ENCODE measurements around the gene ABI3.

Gene ABI3

DNA sequence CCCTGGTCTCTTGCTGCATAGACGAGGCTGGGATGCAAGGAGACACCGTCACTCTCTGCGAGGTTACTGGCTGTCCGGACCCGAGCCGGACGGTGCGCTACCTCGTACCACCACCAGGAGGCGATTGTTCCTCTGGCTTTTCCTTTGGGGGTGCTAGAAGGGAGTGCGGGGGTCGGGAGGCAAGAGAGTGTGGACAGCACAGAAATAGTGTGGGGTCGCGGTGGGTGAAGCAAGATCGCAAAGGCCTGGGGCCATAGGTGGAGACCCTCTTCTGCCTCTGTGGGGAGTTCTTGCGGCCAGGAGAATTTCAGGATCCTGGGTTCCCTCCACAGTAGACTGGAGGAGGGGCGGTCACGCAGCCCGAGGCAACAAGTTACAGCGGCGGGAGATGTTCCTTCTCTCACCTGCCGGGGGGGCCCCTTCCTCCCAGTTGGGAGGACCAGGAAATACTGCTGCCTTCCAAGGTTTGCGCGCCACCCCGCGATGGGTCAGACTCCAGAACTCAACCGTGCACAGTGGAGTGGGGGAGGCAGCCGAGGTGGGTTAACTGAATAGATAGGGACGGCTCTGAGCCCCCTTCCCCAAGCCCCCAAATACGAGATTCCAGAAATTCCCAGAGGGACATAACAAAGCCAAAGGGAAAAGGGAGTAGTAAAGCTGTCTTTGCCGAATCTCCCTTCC, 13.2 kb downstream of the ABI3 start:
- peak overlapping the region; percentile 35 for H3K4me3 ChIP-seq (ENCODE audit: insufficient read depth, low read length, poor library complexity, severe bottlenecking)
- TF ChIP-seq, protein P1, sequence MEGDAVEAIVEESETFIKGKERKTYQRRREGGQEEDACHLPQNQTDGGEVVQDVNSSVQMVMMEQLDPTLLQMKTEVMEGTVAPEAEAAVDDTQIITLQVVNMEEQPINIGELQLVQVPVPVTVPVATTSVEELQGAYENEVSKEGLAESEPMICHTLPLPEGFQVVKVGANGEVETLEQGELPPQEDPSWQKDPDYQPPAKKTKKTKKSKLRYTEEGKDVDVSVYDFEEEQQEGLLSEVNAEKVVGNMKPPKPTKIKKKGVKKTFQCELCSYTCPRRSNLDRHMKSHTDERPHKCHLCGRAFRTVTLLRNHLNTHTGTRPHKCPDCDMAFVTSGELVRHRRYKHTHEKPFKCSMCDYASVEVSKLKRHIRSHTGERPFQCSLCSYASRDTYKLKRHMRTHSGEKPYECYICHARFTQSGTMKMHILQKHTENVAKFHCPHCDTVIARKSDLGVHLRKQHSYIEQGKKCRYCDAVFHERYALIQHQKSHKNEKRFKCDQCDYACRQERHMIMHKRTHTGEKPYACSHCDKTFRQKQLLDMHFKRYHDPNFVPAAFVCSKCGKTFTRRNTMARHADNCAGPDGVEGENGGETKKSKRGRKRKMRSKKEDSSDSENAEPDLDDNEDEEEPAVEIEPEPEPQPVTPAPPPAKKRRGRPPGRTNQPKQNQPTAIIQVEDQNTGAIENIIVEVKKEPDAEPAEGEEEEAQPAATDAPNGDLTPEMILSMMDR (IDR thresholded peaks at IDR 0.05; ENCODE audit: insufficient read depth, low read length, poor library complexity, severe bottlenecking) = peak; percentile 91
- TF ChIP-seq EZH2phosphoT487 (conservative IDR thresholded peaks at IDR 0.05; ENCODE audit: low read length) = no peak
- H3K36me3 ChIP-seq (ENCODE audit: low read length) = no peaks in the 10 kb centered on the region
- H3F3A ChIP-seq (ENCODE audit: insufficient read depth) = peaks cover 6% of the 10 kb centered on the region; the same call in 1 of the 2 replicates
- H3K79me2 ChIP-seq (ENCODE audit: insufficient read depth, low read length) = no peaks in the 10 kb centered on the region
- H2AFZ ChIP-seq (ENCODE audit: low read depth, low read length, severe bottlenecking) = no peak overlapping the region
- no peaks in the 10 kb centered on the region for H3K9me2 ChIP-seq (replicated peaks; ENCODE audit: insufficient read depth, low read length)
- H4K20me1 ChIP-seq (ENCODE audit: low read depth, low read length) = no peaks in the 10 kb centered on the region
- no peak overlapping the region for H3K27ac ChIP-seq (ENCODE audit: low read depth, low read length)
- H3K27me3 ChIP-seq (ENCODE audit: low read length) = no peaks in the 10 kb centered on the region
- H3K9ac ChIP-seq (ENCODE audit: low read length) = peak overlapping the region; percentile 9; the same call in 1 of the 2 replicates
- H3K4me2 ChIP-seq (ENCODE audit: low read depth, low read length, poor library complexity, severe bottlenecking) = peak overlapping the region; percentile 48
- H3K9me3 ChIP-seq (ENCODE audit: insufficient read depth, low read length) = no peaks in the 10 kb centered on the region

DNA sequence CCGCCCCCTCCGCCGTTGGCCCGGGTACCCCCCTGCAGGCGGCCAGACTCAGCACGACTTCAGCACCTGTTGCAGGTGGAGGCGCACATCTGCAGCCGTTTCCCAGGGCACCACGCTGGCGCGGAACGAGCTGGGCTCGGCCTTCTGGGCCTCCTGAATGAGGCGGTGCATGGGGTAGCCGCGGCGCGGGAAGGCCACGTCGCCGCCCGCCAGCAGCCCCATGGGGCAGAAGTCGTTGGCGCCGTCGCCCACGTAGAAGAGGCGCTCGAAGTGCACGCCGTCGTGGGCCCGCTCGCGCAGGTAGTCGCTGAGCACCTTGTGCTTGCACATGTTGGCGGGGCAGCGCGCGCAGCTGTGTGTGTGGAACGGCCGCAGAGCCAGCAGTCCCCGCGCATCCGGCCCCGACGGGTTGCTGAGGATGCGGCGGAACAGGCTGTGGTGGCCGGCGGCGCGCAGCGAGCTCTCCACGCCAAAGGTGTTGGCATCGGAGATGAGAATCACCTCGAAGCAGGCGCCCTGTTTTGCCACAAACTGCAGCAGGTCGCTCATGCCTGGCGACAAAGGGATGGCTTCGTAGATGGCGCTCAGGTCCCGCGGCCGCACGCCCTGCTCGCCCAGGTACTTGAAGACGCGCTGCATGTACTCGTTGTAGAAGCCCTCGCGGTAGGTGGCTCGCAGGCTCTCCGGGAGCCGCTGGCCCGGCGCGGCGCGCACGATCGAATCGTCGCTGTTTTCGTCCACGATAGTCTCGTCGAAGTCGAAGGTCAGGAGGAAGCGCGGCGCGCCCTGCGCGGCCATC, 13.9 kb downstream of the ABI3 start:
- Histone ChIP-seq H3K27ac (ENCODE audit: low read depth, low read length) (no peak overlapping the region), H3K36me3 (ENCODE audit: low read length) (no peaks in the 10 kb centered on the region), H4K20me1 (ENCODE audit: low read depth, low read length) (no peaks in the 10 kb centered on the region), H3K9ac (ENCODE audit: low read length) (peak overlapping the region; percentile 9; the same call in 1 of the 2 replicates), H3K9me3 (ENCODE audit: insufficient read depth, low read length) (no peaks in the 10 kb centered on the region), H3K27me3 (ENCODE audit: low read length) (no peaks in the 10 kb centered on the region), H3K4me2 (ENCODE audit: low read depth, low read length, poor library complexity, severe bottlenecking) (peak overlapping the region; percentile 48), H3F3A (ENCODE audit: insufficient read depth) (no peaks in the 10 kb centered on the region), H3K79me2 (ENCODE audit: insufficient read depth, low read length) (no peaks in the 10 kb centered on the region), H2AFZ (ENCODE audit: low read depth, low read length, severe bottlenecking) (no peak overlapping the region), H3K9me2 (replicated peaks; ENCODE audit: insufficient read depth, low read length) (no peaks in the 10 kb centered on the region), H3K4me3 (ENCODE audit: insufficient read depth, low read length, poor library complexity, severe bottlenecking) (no peak overlapping the region)
- no peak for TF ChIP-seq EZH2phosphoT487 (conservative IDR thresholded peaks at IDR 0.05; ENCODE audit: low read length)
- TF ChIP-seq, protein P1 (IDR thresholded peaks at IDR 0.05; ENCODE audit: insufficient read depth, low read length, poor library complexity, severe bottlenecking) = no peak

DNA sequence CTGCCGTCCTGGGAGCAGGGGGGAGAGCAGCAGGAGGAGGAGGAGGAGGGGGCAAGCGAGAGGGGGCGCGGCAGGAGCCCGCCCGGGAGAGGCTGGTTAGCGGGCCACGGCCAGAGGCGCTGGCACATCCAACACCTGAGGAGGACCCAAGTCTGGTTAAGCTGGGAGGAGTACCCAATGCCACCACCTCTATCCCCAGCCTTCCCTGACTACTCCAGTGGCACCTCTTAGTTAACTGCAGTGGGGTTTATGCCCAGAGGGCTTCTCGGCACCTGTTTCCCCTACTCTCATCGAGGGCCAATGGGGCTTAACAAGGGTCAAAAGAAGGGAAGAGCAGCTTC, 14.5 kb downstream of the ABI3 start:
- no peak overlapping the region for H2AFZ ChIP-seq (ENCODE audit: low read depth, low read length, severe bottlenecking)
- no peak for TF ChIP-seq EZH2phosphoT487 (conservative IDR thresholded peaks at IDR 0.05; ENCODE audit: low read length)
- TF ChIP-seq, protein P1 (IDR thresholded peaks at IDR 0.05; ENCODE audit: insufficient read depth, low read length, poor library complexity, severe bottlenecking) = no peak
- no peaks in the 10 kb centered on the region for H3K27me3 ChIP-seq (ENCODE audit: low read length)
- H3K79me2 ChIP-seq (ENCODE audit: insufficient read depth, low read length) = no peaks in the 10 kb centered on the region
- H3K4me3 ChIP-seq (ENCODE audit: insufficient read depth, low read length, poor library complexity, severe bottlenecking) = no peak overlapping the region
- no peaks in the 10 kb centered on the region for H3F3A ChIP-seq (ENCODE audit: insufficient read depth)
- no peaks in the 10 kb centered on the region for H3K9me2 ChIP-seq (replicated peaks; ENCODE audit: insufficient read depth, low read length)
- H3K9ac ChIP-seq (ENCODE audit: low read length) = no peak overlapping the region
- H3K4me2 ChIP-seq (ENCODE audit: low read depth, low read length, poor library complexity, severe bottlenecking) = no peak overlapping the region
- H4K20me1 ChIP-seq (ENCODE audit: low read depth, low read length) = no peaks in the 10 kb centered on the region
- no peaks in the 10 kb centered on the region for H3K9me3 ChIP-seq (ENCODE audit: insufficient read depth, low read length)
- no peak overlapping the region for H3K27ac ChIP-seq (ENCODE audit: low read depth, low read length)
- no peaks in the 10 kb centered on the region for H3K36me3 ChIP-seq (ENCODE audit: low read length)

All from SU-DHL-6 (cell line).